ENCODE measurements around the gene SERPINB1. TPM values are rescaled to one million over a fixed set of nuclear protein-coding genes. Genes with fewer than 3 reads are reported as not detected.
A peak's percentile ranks its signal among the peaks of the same experiment; 100 is the strongest.

SERPINB1 gene
- polyA plus RNA-seq, 1 of the 3 experiments (the other 2 are of a cell fraction), result 9.4 TPM

- peak overlapping the region; percentile 54 for H2AFZ ChIP-seq (ENCODE audit: low read depth)
- ChIA-PET CTCF (interaction anchor here (0.7 to 12.6 kb wide), 44 partner anchors 10 to 1126 kb away, joined by 3 to 261 read pairs (median 6); partner anchors contain the start of genes MYLK4 and SERPINB9), POLR2A (interaction anchor here (0.7 to 1.6 kb wide), 2 partner anchors 96 to 144 kb away, joined by 4 to 14 read pairs; no protein-coding TSS in a partner anchor)
- no peaks in the 10 kb centered on the region for H3K9me2 ChIP-seq
- TF ChIP-seq POLR2AphosphoS5 (IDR thresholded peaks at IDR 0.05; ENCODE audit: low read depth, low read length) (no peak), CTCF (IDR thresholded peaks at IDR 0.05) (no peak), FOXM1 (IDR thresholded peaks at IDR 0.05; ENCODE audit: low read depth) (no peak), RXRA (IDR thresholded peaks at IDR 0.05; ENCODE audit: borderline replicate concordance, low read depth) (no peak), MXI1 (IDR thresholded peaks at IDR 0.05; ENCODE audit: low read depth, low read length) (no peak), YY1 (IDR thresholded peaks at IDR 0.05; ENCODE audit: low read depth) (no peak), FOXJ3 (CRISPR knock-in tag; IDR thresholded peaks at IDR 0.05) (no peak), TEAD4 (IDR thresholded peaks at IDR 0.05; ENCODE audit: borderline replicate concordance, insufficient read depth) (no peak)
- 0 out of 4 replicates have a peak overlapping the region, but pooled peaks of 1 of the 2 experiments have one; percentile 28 for H3K4me3 ChIP-seq (ENCODE audit: low read depth in 2 of 2, low read length in 1 of 2)
- H3K9ac ChIP-seq, result peak overlapping the region; percentile 33; the same call in 1 of the 2 replicates
- peaks cover 3 to 12% of the 10 kb centered on the region in 2 experiments; a peak in 2 of 4 replicates for H3K4me1 ChIP-seq (ENCODE audit: control insufficient read depth in 1 of 2, insufficient read depth in 2 of 2, low read depth in 1 of 2, low read length in 1 of 2)
- H3K79me2 ChIP-seq (ENCODE audit: insufficient read depth), result no peaks in the 10 kb centered on the region
- H3K36me3 ChIP-seq (replicated peaks in 1 of 2; ENCODE audit: control insufficient read depth in 1 of 2, insufficient read depth in 2 of 2, low read length in 1 of 2), result no peaks in the 10 kb centered on the region
- H3K4me2 ChIP-seq, result peak overlapping the region; percentile 51; the same call in 1 of the 2 replicates
- H3K9me3 ChIP-seq, result no peaks in the 10 kb centered on the region
- H3K27me3 ChIP-seq (ENCODE audit: insufficient read depth), result no peaks in the 10 kb centered on the region
- peaks cover 10% of the 10 kb centered on the region for H3F3A ChIP-seq (replicated peaks; ENCODE audit: insufficient read depth)
- H4K20me1 ChIP-seq (ENCODE audit: insufficient read depth), result no peaks in the 10 kb centered on the region
- DNase-seq, result no peak
- H3K27ac ChIP-seq (ENCODE audit: low read depth in 2 of 2, low read length in 1 of 2), result peak overlapping the region in 1 of 2 experiments; percentile 63; a peak in 2 of 4 replicates
- WGBS (ENCODE audit: low lambda C conversion rate), result 75% methylated on average over 6 of the region's 6 CpGs
Measured at GRCh38 chr6:2845880-2846208, 4.2 kb upstream of the SERPINB1 start.

DNA sequence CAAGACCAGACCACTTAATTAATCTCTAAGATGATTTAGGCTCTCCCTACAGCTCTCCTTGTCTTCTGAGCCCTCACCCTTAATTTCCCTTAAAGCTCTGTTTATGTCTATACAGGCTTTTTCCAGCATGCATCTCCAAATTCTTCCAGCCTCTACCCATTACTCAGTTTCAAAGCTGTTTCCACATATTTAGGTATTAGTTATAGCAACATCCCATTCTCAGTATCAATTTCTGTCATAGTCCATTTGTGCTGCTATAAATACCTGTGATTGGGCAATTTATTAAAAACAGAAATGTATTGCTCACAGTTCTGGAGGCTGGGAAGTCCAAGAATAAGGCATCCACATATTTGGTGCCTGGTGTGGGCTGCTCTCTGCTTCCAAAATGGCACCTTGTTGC lies 2.3 kb upstream of the SERPINB1 start:
- TF ChIP-seq PBX3 (IDR thresholded peaks at IDR 0.05), result no peak
- TF ChIP-seq, protein P1, sequence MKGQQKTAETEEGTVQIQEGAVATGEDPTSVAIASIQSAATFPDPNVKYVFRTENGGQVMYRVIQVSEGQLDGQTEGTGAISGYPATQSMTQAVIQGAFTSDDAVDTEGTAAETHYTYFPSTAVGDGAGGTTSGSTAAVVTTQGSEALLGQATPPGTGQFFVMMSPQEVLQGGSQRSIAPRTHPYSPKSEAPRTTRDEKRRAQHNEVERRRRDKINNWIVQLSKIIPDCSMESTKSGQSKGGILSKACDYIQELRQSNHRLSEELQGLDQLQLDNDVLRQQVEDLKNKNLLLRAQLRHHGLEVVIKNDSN (IDR thresholded peaks at IDR 0.05; ENCODE audit: borderline replicate concordance, low read depth), result no peak
- TF ChIP-seq TAF1 (IDR thresholded peaks at IDR 0.05; ENCODE audit: borderline replicate concordance, low read depth, low read length), result no peak
- no peak for TF ChIP-seq CTCF (IDR thresholded peaks at IDR 0.05)
- no peak for TF ChIP-seq MAX (IDR thresholded peaks at IDR 0.05; ENCODE audit: low read depth)
- TF ChIP-seq FOXM1 (IDR thresholded peaks at IDR 0.05; ENCODE audit: low read depth), result no peak
- no peak for TF ChIP-seq TCF12 (IDR thresholded peaks at IDR 0.05)
- no peak for TF ChIP-seq POLR2AphosphoS5 (IDR thresholded peaks at IDR 0.05; ENCODE audit: low read depth, low read length)
- TF ChIP-seq RCOR1 (IDR thresholded peaks at IDR 0.05; ENCODE audit: low read length), result no peak
- TF ChIP-seq JUND (IDR thresholded peaks at IDR 0.05), result no peak
- TF ChIP-seq YY1 (IDR thresholded peaks at IDR 0.05; ENCODE audit: low read depth), result no peak
- no peak for TF ChIP-seq RFX5 (IDR thresholded peaks at IDR 0.05; ENCODE audit: low read length)
- TF ChIP-seq GATA2 (CRISPR knock-in tag; IDR thresholded peaks at IDR 0.05), result no peak
- no peak for TF ChIP-seq CHD2 (IDR thresholded peaks at IDR 0.05; ENCODE audit: low read length, partially characterized antibody)
- TF ChIP-seq RAD21 (IDR thresholded peaks at IDR 0.05; ENCODE audit: low read length), result no peak
- POLR2A ChIA-PET, result no interaction called here
- H3K4me1 ChIP-seq (ENCODE audit: control insufficient read depth in 1 of 2, insufficient read depth in 2 of 2, low read depth in 1 of 2, low read length in 1 of 2), result peaks cover 22 to 27% of the 10 kb centered on the region in 2 experiments; a peak in 3 of 4 replicates
- H3K27ac ChIP-seq (ENCODE audit: low read depth in 2 of 2, low read length in 1 of 2), result no peak overlapping the region
- H3K9ac ChIP-seq, result no peak overlapping the region
- no peak overlapping the region for H2AFZ ChIP-seq (ENCODE audit: low read depth)
- H3K36me3 ChIP-seq (replicated peaks in 1 of 2; ENCODE audit: control insufficient read depth in 1 of 2, insufficient read depth in 2 of 2, low read length in 1 of 2), result no peaks in the 10 kb centered on the region
- CTCF ChIA-PET, result interaction anchor here (3.9 to 12.6 kb wide), 4 partner anchors 53 to 145 kb away, joined by 25 to 261 read pairs (median 34); no protein-coding TSS in a partner anchor
- peaks cover 19% of the 10 kb centered on the region for H3F3A ChIP-seq (replicated peaks; ENCODE audit: insufficient read depth)
- no peaks in the 10 kb centered on the region for H3K79me2 ChIP-seq (ENCODE audit: insufficient read depth)
- H3K4me2 ChIP-seq, result no peak overlapping the region
- no peak overlapping the region for H3K4me3 ChIP-seq (ENCODE audit: low read depth in 2 of 2, low read length in 1 of 2)
- no peak for DNase-seq
- no peaks in the 10 kb centered on the region for H3K9me2 ChIP-seq
- H3K9me3 ChIP-seq, result no peaks in the 10 kb centered on the region
- no peaks in the 10 kb centered on the region for H3K27me3 ChIP-seq (ENCODE audit: insufficient read depth)
- H4K20me1 ChIP-seq (ENCODE audit: insufficient read depth), result no peaks in the 10 kb centered on the region
